H9 (cell line): ENCODE measurements around the gene ATG101. TPM values are rescaled to one million over a fixed set of nuclear protein-coding genes. Genes with fewer than 3 reads are reported as not detected.

Source experiments
- DNase-seq: peaks from one replicate; pipeline ENCODE4 v3.0.0-alpha.2; 2017
- H2AFZ ChIP-seq: one replicate; pipeline ENCODE4 v1.6.1; 2013; ENCODE audit warnings: mild to moderate bottlenecking, low read length, control low read depth, moderate library complexity
- H2AK5ac ChIP-seq: 2 replicates; pipeline ENCODE4 v1.6.1; 2013; ENCODE audit warnings: low read length, control low read depth, mixed read lengths; ENCODE audit not compliant: insufficient read length
- H2BK120ac ChIP-seq: one replicate; pipeline ENCODE4 v1.6.1; 2013; ENCODE audit warnings: low read depth, mild to moderate bottlenecking, low read length, control low read depth, inconsistent platforms; ENCODE audit not compliant: poor library complexity, severe bottlenecking
- H2BK12ac ChIP-seq: 2 replicates; pipeline ENCODE4 v1.6.1; 2013; ENCODE audit warnings: low read length, control low read depth, mixed read lengths, low read depth; ENCODE audit not compliant: insufficient read length
- H2BK15ac ChIP-seq: 2 replicates; pipeline ENCODE4 v1.6.1; 2013; ENCODE audit warnings: low read depth, low read length, control low read depth
- H2BK20ac ChIP-seq: one replicate; pipeline ENCODE4 v1.6.1; 2013; ENCODE audit warnings: low read depth, mild to moderate bottlenecking, low read length, control low read depth, inconsistent platforms; ENCODE audit not compliant: poor library complexity, severe bottlenecking
- H2BK5ac ChIP-seq: 2 replicates; pipeline ENCODE4 v1.6.1; 2013; ENCODE audit warnings: low read length, control low read depth, mixed read lengths; ENCODE audit not compliant: insufficient read length
- H3K14ac ChIP-seq: 2 replicates; pipeline ENCODE4 v1.6.1; 2013; ENCODE audit warnings: low read length, control low read depth; ENCODE audit not compliant: insufficient read depth
- H3K18ac ChIP-seq: 2 replicates; pipeline ENCODE4 v1.6.1; 2013; ENCODE audit warnings: low read depth, mild to moderate bottlenecking, mixed read lengths, low read length, control low read depth; ENCODE audit not compliant: insufficient read length
- H3K23ac ChIP-seq: 2 replicates; pipeline ENCODE4 v1.6.1; 2013; ENCODE audit warnings: low read length, control low read depth, mixed read lengths, low read depth; ENCODE audit not compliant: insufficient read length
- H3K23me2 ChIP-seq: 2 replicates; pipeline ENCODE4 v1.6.1; 2013; ENCODE audit warnings: low read depth, mild to moderate bottlenecking, mixed read lengths, low read length, control low read depth; ENCODE audit not compliant: insufficient read length, poor library complexity, severe bottlenecking
- H3K27ac ChIP-seq: 2 replicates; pipeline ENCODE4 v1.5.1; 2013; ENCODE audit warnings: low read length, control low read depth, mixed read lengths, low read depth; ENCODE audit not compliant: insufficient read length
- H3K27me3 ChIP-seq: 2 replicates; pipeline ENCODE4 v1.6.1; 2013; ENCODE audit warnings: low read length, control low read depth, inconsistent platforms; ENCODE audit not compliant: insufficient read depth
- H3K4ac ChIP-seq: 2 replicates; pipeline ENCODE4 v1.6.1; 2013; ENCODE audit warnings: low read depth, mild to moderate bottlenecking, control low read depth, inconsistent platforms, low read length, moderate library complexity
- H3K4me1 ChIP-seq: 2 replicates; pipeline ENCODE4 v1.6.1; 2013; ENCODE audit warnings: low read length, control low read depth, inconsistent platforms; ENCODE audit not compliant: insufficient read depth
- H3K4me2 ChIP-seq: 2 replicates; pipeline ENCODE4 v1.6.1; 2013; ENCODE audit warnings: low read length, control low read depth, mixed read lengths; ENCODE audit not compliant: insufficient read length, insufficient read depth
- H3K56ac ChIP-seq: 2 replicates; pipeline ENCODE4 v1.6.1; 2013; ENCODE audit warnings: low read depth, mild to moderate bottlenecking, mixed read lengths, low read length, control low read depth; ENCODE audit not compliant: insufficient read length
- H3K79me1 ChIP-seq: 2 replicates; pipeline ENCODE4 v1.6.1; 2013; ENCODE audit warnings: low read depth, mild to moderate bottlenecking, moderate library complexity, low read length, control low read depth, inconsistent platforms; ENCODE audit not compliant: insufficient read depth, poor library complexity, severe bottlenecking
- H3K79me2 ChIP-seq: 2 replicates; pipeline ENCODE4 v1.6.1; 2013; ENCODE audit warnings: low read length, control low read depth, inconsistent platforms; ENCODE audit not compliant: insufficient read depth
- H3K9ac ChIP-seq: 2 replicates; pipeline ENCODE4 v1.6.1; 2013; ENCODE audit warnings: low read length, control low read depth, mixed read lengths; ENCODE audit not compliant: insufficient read length; ENCODE audit errors: extremely low read depth
- H3K9me3 ChIP-seq: one replicate; pipeline ENCODE4 v1.6.1; 2013; ENCODE audit warnings: low read depth, low read length, inconsistent platforms; ENCODE audit not compliant: control insufficient read depth
- H3T11ph ChIP-seq: one replicate; pipeline ENCODE4 v1.6.1; 2013; ENCODE audit warnings: mild to moderate bottlenecking, low read length, control low read depth, inconsistent platforms
- H4K20me1 ChIP-seq: one replicate; pipeline ENCODE4 v1.6.1; 2013; ENCODE audit not compliant: control insufficient read depth, insufficient read length, insufficient read depth
- H4K5ac ChIP-seq: 2 replicates; pipeline ENCODE4 v1.6.1; 2013; ENCODE audit warnings: low read depth, mild to moderate bottlenecking, mixed read lengths, low read length, control low read depth; ENCODE audit not compliant: insufficient read length
- H4K8ac ChIP-seq: replicated peaks from 2 replicates; pipeline ENCODE4 v1.6.1; 2013; ENCODE audit warnings: low read length, control low read depth, mixed read lengths, low read depth; ENCODE audit not compliant: insufficient read length
- H4K91ac ChIP-seq: 2 replicates; pipeline ENCODE4 v1.6.1; 2013; ENCODE audit warnings: low read depth, mild to moderate bottlenecking, moderate library complexity, mixed read lengths, low read length, control low read depth; ENCODE audit not compliant: insufficient read length
- H3K27ac Mint-ChIP-seq, 3 experiments: 2 replicates in 2 of 3; 3 replicates in 1 of 3; pipeline ENCODE4 v1.8.0; 2020 to 2021; ENCODE audit warnings: mixed read lengths in 3 of 3, mild to moderate bottlenecking in 1 of 3, moderate library complexity in 1 of 3
- H3K27me3 Mint-ChIP-seq: 2 replicates; pipeline ENCODE4 v1.8.0; 2021; ENCODE audit warnings: low read depth, mild to moderate bottlenecking, moderate library complexity, mixed read lengths
- H3K36me3 Mint-ChIP-seq, 3 experiments: 2 replicates in 2 of 3; 3 replicates in 1 of 3; pipeline ENCODE4 v1.8.0; 2020 to 2021; ENCODE audit warnings: low read depth in 3 of 3, mixed read lengths in 3 of 3; ENCODE audit not compliant: insufficient read depth in 1 of 3
- H3K4me1 Mint-ChIP-seq, 2 experiments: 2 replicates each; pipeline ENCODE4 v1.8.0; 2020; ENCODE audit warnings: mixed read lengths in 2 of 2
- H3K4me3 Mint-ChIP-seq, 2 experiments: 2 replicates in 1 of 2; 3 replicates in 1 of 2; pipeline ENCODE4 v1.8.0; 2020 to 2021; ENCODE audit warnings: mild to moderate bottlenecking in 2 of 2, mixed read lengths in 2 of 2, moderate library complexity in 1 of 2
- H3K9me3 Mint-ChIP-seq, 2 experiments: 2 replicates in 1 of 2; 3 replicates in 1 of 2; pipeline ENCODE4 v1.8.0; 2020; ENCODE audit warnings: mild to moderate bottlenecking in 2 of 2, mixed read lengths in 2 of 2, moderate library complexity in 1 of 2
- WGBS: extraction: QIAGEN DNeasy Blood & Tissue Kit; methylation state at CpG from one replicate; pipeline ENCODE4 v1.1.7; 2013; ENCODE audit warnings: missing lambda C conversion rate, low lambda C conversion rate, mixed read lengths; ENCODE audit not compliant: insufficient read length; ENCODE audit errors: extremely low coverage; 5-methylcytosine and 5-hydroxymethylcytosine counted together
- total RNA-seq: library from RNA; stranded (reverse); gene quantifications from 2 replicates; pipeline ENCODE4 v1.2.1, GENCODE V29; 2021
- TF ChIP-seq, protein P1 (sequence below): fragments of 200-600 bp; sonication (generic); conservative IDR thresholded peaks from 3 replicates; pipeline ENCODE4 v1.8.0; 2021; ENCODE audit warnings: antibody characterized with exemption, mild to moderate bottlenecking

ATG101 gene
- total RNA-seq, 1 experiment from 2014 or later = 58.3 TPM

DNA sequence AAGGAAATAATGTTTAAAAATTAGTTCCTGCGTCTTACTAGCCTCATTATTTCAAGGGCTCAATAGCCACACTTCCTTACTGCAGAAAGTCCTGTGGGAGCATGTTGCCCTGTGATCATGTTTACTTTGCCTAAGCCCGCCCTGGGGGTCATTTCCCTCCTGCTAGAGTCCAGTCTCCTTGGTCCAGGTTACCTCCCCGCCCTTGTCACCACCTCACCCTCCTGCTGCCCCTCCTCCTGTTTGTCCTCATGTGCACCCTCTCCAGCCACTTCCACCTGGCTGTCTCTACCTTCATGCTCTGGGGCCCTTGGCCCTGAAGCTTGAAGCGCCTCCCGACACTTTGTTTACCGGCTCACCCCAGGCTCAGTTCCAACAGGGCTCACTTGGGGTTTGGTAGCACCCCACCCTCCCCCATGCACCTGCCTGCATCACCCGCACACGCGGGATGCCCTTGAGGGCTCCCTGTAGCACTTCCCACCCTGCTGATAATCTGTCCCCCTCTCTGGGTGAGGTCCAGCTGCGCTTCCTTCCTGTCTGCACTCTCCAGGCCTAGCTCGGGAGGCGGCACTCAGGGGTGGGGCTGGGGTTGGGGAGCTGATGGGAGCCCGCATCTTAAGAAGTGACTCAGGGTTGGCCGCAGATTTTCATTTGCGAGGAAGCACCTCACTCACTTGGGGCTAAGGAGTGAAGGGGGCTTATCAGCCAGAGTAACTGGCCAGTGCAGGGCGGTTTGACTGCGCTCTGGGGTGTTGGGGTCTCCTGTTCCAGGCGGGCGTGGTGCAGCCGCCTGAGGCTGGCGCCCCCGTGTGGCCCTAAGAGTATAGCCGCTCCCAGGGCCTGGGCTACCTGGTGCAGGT, 49.8 kb downstream of the ATG101 start:
- Histone ChIP-seq H2BK20ac (no peak overlapping the region), H2BK12ac (no peak overlapping the region), H3K27me3 (no peaks in the 10 kb centered on the region), H3K9ac (no peak overlapping the region), H3K4me1 (peaks cover 21% of the 10 kb centered on the region), H2AFZ (no peak overlapping the region), H3K56ac (no peak overlapping the region), H3T11ph (no peak overlapping the region), H4K8ac (no peak overlapping the region), H3K18ac (no peak overlapping the region), H2AK5ac (no peak overlapping the region), H4K20me1 (no peaks in the 10 kb centered on the region), H3K23me2 (no peaks in the 10 kb centered on the region), H4K91ac (no peak overlapping the region), H3K4ac (no peak overlapping the region), H2BK5ac (no peak overlapping the region), H3K23ac (no peak overlapping the region), H3K27ac (no peak overlapping the region), H2BK120ac (no peak overlapping the region), H4K5ac (no peak overlapping the region), H3K79me2 (no peaks in the 10 kb centered on the region), H3K9me3 (no peaks in the 10 kb centered on the region), H2BK15ac (no peak overlapping the region), H3K79me1 (no peaks in the 10 kb centered on the region), H3K14ac (no peak overlapping the region), H3K4me2 (no peak overlapping the region)
- Mint-ChIP-seq H3K4me3 (peak overlapping the region; percentile 44 to 66; a peak in 4 of 5 replicates), H3K27ac (peak overlapping the region in 1 of 3 experiments; percentile 89; a peak in 2 of 7 replicates), H3K36me3 (no peaks in the 10 kb centered on the region; a peak in 1 of 7 replicates), H3K27me3 (peaks cover 12% of the 10 kb centered on the region), H3K4me1 (peaks cover 58 to 75% of the 10 kb centered on the region in 2 experiments), H3K9me3 (no peaks in the 10 kb centered on the region)
- TF ChIP-seq, protein P1, sequence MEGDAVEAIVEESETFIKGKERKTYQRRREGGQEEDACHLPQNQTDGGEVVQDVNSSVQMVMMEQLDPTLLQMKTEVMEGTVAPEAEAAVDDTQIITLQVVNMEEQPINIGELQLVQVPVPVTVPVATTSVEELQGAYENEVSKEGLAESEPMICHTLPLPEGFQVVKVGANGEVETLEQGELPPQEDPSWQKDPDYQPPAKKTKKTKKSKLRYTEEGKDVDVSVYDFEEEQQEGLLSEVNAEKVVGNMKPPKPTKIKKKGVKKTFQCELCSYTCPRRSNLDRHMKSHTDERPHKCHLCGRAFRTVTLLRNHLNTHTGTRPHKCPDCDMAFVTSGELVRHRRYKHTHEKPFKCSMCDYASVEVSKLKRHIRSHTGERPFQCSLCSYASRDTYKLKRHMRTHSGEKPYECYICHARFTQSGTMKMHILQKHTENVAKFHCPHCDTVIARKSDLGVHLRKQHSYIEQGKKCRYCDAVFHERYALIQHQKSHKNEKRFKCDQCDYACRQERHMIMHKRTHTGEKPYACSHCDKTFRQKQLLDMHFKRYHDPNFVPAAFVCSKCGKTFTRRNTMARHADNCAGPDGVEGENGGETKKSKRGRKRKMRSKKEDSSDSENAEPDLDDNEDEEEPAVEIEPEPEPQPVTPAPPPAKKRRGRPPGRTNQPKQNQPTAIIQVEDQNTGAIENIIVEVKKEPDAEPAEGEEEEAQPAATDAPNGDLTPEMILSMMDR = peak; percentile 97
- DNase-seq = peak; percentile 96
- no CpG with 5 or more reads among the region's 23 CpGs for WGBS
